A673 (cell line): ENCODE measurements around the gene SLC22A3. TPM values are rescaled to one million over a fixed set of nuclear protein-coding genes. Genes with fewer than 3 reads are reported as not detected.

Source experiments
- BruUV-seq: library from RNA; stranded (reverse); fragments of 400-500 nt; replicated peaks from 2 replicates; lab custom pipeline; 2021; lab: Mats Ljungman, UMichigan
- CTCF ChIA-PET: fragments of 300-600 bp; sonication (Branson Sonifier 250); formaldehyde crosslinking; loops from one replicate; lab custom pipeline; 2022; ENCODE audit warnings: antibody characterized with exemption; lab: Charles Lee
- POLR2A ChIA-PET: fragments of 300-600 bp; sonication (Branson Sonifier 250); formaldehyde crosslinking; loops from one replicate; lab custom pipeline; 2022; ENCODE audit warnings: antibody characterized with exemption; ENCODE audit not compliant: low non-redundant PET; lab: Charles Lee
- DNase-seq: peaks from one replicate; pipeline ENCODE4 v3.0.0-alpha.2; 2015; ENCODE audit warnings: low spot score
- H3K27ac ChIP-seq: fragments of 200-600 bp; sonication (generic); 2 replicates; pipeline ENCODE4 v1.5.1; 2016; ENCODE audit warnings: mixed run types, low read depth, mild to moderate bottlenecking, mixed read lengths, antibody characterized with exemption, low read length; ENCODE audit not compliant: poor library complexity, severe bottlenecking
- H3K27me3 ChIP-seq: fragments of 200-600 bp; sonication (generic); replicated peaks from 2 replicates; pipeline ENCODE4 v1.6.1; 2017; ENCODE audit warnings: mixed run types, low read depth, mild to moderate bottlenecking, mixed read lengths, antibody characterized with exemption, low read length; ENCODE audit not compliant: insufficient read depth, poor library complexity
- H3K36me3 ChIP-seq: fragments of 200-600 bp; sonication (generic); 2 replicates; pipeline ENCODE4 v1.6.1; 2016; ENCODE audit warnings: mixed run types, mild to moderate bottlenecking, mixed read lengths, antibody characterized with exemption, low read length; ENCODE audit not compliant: insufficient read depth, poor library complexity, severe bottlenecking
- H3K4me1 ChIP-seq: fragments of 200-600 bp; sonication (generic); 2 replicates; pipeline ENCODE4 v1.6.1; 2017; ENCODE audit warnings: mixed run types, mild to moderate bottlenecking, mixed read lengths, antibody characterized with exemption, low read length; ENCODE audit not compliant: insufficient read depth, poor library complexity, severe bottlenecking
- H3K4me3 ChIP-seq: fragments of 200-600 bp; sonication (generic); 2 replicates; pipeline ENCODE4 v1.5.1; 2016; ENCODE audit warnings: low read depth, mixed run types, mild to moderate bottlenecking, mixed read lengths, low read length; ENCODE audit not compliant: poor library complexity, severe bottlenecking
- H3K9me3 ChIP-seq: fragments of 200-600 bp; sonication (generic); 2 replicates; pipeline ENCODE4 v1.6.1; 2016; ENCODE audit warnings: mixed run types, low read depth, mild to moderate bottlenecking, mixed read lengths, antibody characterized with exemption, low read length; ENCODE audit not compliant: poor library complexity, severe bottlenecking
- EZH2 ChIP-seq: fragments of 200-600 bp; sonication (generic); IDR thresholded peaks from 2 replicates; pipeline ENCODE4 v1.6.1; 2017; ENCODE audit warnings: borderline replicate concordance, low read depth, mild to moderate bottlenecking, mixed read lengths, antibody characterized with exemption, low read length; ENCODE audit not compliant: poor library complexity, severe bottlenecking
- intact Hi-C: fragments of 100-400 bp; cut with micrococcal nuclease; formaldehyde crosslinking; loops from one replicate; pipeline ENCODE4 v1.10.0; 2022; ENCODE audit not compliant: unreplicated experiment
- total RNA-seq: library from RNA; stranded (reverse); gene quantifications from 2 replicates; pipeline ENCODE4 v1.2.3, GENCODE V29; 2021
- TF ChIP-seq, protein P1 (sequence below): fragments of 300-800, 200-600 bp; sonication (generic); conservative IDR thresholded peaks from 2 replicates; pipeline ENCODE4 v1.5.1; 2017; ENCODE audit warnings: low read depth, mild to moderate bottlenecking, antibody characterized with exemption, low read length, moderate library complexity, mixed read lengths

Gene SLC22A3
- total RNA-seq, 1 experiment from 2014 or later, result not detected

DNA sequence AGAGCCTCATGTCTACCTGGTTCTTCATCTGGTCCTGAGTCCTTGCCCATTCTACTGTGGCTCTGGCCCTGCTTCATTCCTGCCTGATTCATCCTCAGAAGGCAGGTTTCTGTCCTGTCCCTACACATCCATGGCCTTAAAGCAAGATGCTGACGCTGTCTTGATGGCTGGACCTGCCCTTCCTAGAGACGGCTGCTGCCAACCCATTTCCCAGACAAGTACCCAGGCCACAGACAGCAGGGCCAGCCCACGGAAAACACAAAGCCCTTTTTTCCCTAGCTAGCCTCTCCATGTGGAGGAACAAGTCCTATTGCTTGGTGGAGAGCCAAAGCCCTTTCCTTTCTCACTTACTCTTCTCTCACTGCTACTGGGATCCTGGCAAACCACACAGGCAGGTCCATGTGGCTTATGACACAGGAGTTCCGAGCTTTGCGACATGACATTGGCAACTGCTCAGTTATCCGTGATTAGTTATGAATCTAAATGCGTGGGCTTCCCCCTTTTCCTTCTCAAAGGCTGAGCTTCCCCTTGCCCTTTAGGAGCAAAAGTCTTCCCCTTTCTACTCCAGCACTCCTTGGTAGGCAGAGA lies 72.9 kb downstream of the SLC22A3 start:
- no peak for DNase-seq
- H3K27ac ChIP-seq, result no peak overlapping the region
- no peaks in the 10 kb centered on the region for H3K36me3 ChIP-seq
- no peaks in the 10 kb centered on the region for H3K4me1 ChIP-seq
- POLR2A ChIA-PET, result no interaction called here
- CTCF ChIA-PET, result no interaction called here
- no peak for TF ChIP-seq EZH2
- TF ChIP-seq, protein P1, sequence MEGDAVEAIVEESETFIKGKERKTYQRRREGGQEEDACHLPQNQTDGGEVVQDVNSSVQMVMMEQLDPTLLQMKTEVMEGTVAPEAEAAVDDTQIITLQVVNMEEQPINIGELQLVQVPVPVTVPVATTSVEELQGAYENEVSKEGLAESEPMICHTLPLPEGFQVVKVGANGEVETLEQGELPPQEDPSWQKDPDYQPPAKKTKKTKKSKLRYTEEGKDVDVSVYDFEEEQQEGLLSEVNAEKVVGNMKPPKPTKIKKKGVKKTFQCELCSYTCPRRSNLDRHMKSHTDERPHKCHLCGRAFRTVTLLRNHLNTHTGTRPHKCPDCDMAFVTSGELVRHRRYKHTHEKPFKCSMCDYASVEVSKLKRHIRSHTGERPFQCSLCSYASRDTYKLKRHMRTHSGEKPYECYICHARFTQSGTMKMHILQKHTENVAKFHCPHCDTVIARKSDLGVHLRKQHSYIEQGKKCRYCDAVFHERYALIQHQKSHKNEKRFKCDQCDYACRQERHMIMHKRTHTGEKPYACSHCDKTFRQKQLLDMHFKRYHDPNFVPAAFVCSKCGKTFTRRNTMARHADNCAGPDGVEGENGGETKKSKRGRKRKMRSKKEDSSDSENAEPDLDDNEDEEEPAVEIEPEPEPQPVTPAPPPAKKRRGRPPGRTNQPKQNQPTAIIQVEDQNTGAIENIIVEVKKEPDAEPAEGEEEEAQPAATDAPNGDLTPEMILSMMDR, result no peak
- intact Hi-C loops, result no loop called here
- no peak overlapping the region for H3K4me3 ChIP-seq
- H3K9me3 ChIP-seq, result no peaks in the 10 kb centered on the region
- H3K27me3 ChIP-seq, result peaks cover 28% of the 10 kb centered on the region
- BruUV-seq, result no TSS peak

DNA sequence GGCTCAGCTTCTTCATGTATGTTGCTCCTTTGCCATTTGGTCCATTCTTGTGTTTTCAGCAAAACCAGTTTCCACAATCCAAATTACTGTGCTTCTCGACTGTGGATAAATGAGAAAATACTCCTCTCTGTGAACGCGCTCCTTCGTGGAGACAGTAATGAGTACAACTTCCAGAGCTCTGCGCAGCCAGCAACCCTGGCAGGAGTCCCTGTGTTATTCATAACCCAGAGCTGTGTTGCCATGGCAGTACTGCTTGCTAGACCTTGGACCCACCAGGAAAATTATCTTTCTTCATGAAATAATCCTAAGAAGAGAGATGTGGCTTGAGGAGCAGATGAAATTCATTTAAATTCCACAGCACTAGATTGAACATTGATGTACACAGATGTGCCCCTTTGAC lies 73.7 kb downstream of the SLC22A3 start:
- TF ChIP-seq EZH2, result no peak
- TF ChIP-seq, protein P1, result no peak
- H3K4me1 ChIP-seq, result no peaks in the 10 kb centered on the region
- CTCF ChIA-PET, result no interaction called here
- intact Hi-C loops, result no loop called here
- H3K9me3 ChIP-seq, result no peaks in the 10 kb centered on the region
- POLR2A ChIA-PET, result no interaction called here
- no peak for DNase-seq
- H3K36me3 ChIP-seq, result no peaks in the 10 kb centered on the region
- H3K27me3 ChIP-seq, result peaks cover 28% of the 10 kb centered on the region
- no peak overlapping the region for H3K27ac ChIP-seq
- BruUV-seq, result no TSS peak
- no peak overlapping the region for H3K4me3 ChIP-seq

DNA sequence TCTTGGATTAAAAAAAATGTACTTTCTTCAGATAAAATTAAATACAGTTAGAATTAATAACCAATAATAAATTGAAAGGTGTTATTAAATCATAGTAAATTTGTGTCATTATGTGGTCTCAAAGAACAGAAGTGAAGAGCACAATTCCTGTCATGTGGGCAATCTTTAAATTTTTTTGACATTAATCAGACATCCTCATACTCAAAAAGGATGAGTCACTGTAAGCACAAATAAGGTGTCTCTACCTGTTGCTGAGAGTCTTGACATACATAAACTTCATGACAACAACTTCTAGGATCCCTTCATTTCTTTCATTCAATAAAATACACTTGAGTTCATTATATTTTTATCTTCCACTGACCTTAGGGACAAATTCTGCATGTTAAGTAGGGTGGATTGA lies 76.1 kb downstream of the SLC22A3 start:
- DNase-seq, result no peak
- Histone ChIP-seq H3K4me3 (no peak overlapping the region), H3K27me3 (peaks cover 26% of the 10 kb centered on the region), H3K4me1 (no peaks in the 10 kb centered on the region), H3K36me3 (no peaks in the 10 kb centered on the region), H3K9me3 (no peaks in the 10 kb centered on the region), H3K27ac (no peak overlapping the region)
- intact Hi-C loops, result no loop called here
- TF ChIP-seq EZH2, result no peak
- TF ChIP-seq, protein P1, result no peak
- CTCF ChIA-PET, result no interaction called here
- no TSS peak for BruUV-seq
- POLR2A ChIA-PET, result no interaction called here
